ENCODE measurements around the gene SLC25A17. TPM values are rescaled to one million over a fixed set of nuclear protein-coding genes. Genes with fewer than 3 reads are reported as not detected.
A peak's percentile ranks its signal among the peaks of the same experiment; 100 is the strongest.
"Not testable (repeated sequence)": the region's sequence is repeated elsewhere in the genome, so short reads cannot be mapped to it uniquely, and the experiment has no call there.

SLC25A17 gene
- total and polyA plus RNA-seq, 2 donors from 2014 or later = 15.3 to 23.8 TPM

DNA sequence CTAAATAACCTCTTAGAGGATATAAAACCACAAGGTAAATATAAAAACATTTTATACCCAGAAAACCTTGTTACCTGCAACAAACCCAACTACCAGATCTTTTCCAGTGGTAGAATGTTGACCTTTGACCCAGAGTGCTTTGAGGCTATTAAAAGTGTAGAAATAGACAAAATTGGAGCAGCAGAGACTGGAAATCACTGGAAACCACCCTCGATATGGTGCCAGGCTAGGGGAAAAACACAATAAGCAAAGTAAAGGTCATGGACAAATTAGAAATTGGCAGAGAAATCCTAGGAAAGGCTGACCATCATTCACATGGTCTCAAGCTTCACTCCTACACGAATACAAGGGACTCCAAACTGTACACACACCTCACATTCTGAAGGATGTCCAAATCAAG lies 26.7 kb downstream of the SLC25A17 start:
- H3K36me3 ChIP-seq (ENCODE audit: control insufficient read depth in 2 of 3, insufficient read depth in 3 of 3, low read length in 3 of 3) = peaks cover 0 to 8% (median 3%) of the 10 kb centered on the region in 3 donors
- H3K27ac ChIP-seq (ENCODE audit: low read depth in 2 of 2, low read length in 2 of 2) = no peak overlapping the region
- H3K27me3 ChIP-seq (ENCODE audit: control insufficient read depth, insufficient read depth, low read length) = no peaks in the 10 kb centered on the region
- H3K4me1 ChIP-seq (ENCODE audit: control insufficient read depth in 2 of 3, insufficient read depth in 2 of 3, low read depth in 1 of 3, low read length in 3 of 3) = no peaks in the 10 kb centered on the region
- TF ChIP-seq, protein P1, sequence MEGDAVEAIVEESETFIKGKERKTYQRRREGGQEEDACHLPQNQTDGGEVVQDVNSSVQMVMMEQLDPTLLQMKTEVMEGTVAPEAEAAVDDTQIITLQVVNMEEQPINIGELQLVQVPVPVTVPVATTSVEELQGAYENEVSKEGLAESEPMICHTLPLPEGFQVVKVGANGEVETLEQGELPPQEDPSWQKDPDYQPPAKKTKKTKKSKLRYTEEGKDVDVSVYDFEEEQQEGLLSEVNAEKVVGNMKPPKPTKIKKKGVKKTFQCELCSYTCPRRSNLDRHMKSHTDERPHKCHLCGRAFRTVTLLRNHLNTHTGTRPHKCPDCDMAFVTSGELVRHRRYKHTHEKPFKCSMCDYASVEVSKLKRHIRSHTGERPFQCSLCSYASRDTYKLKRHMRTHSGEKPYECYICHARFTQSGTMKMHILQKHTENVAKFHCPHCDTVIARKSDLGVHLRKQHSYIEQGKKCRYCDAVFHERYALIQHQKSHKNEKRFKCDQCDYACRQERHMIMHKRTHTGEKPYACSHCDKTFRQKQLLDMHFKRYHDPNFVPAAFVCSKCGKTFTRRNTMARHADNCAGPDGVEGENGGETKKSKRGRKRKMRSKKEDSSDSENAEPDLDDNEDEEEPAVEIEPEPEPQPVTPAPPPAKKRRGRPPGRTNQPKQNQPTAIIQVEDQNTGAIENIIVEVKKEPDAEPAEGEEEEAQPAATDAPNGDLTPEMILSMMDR (IDR thresholded peaks at IDR 0.05; ENCODE audit: borderline replicate concordance, extremely low read depth, insufficient read depth) = no peak
- DNase-seq (no peak), FAIRE-seq (no peak)
- no peak overlapping the region for H3K4me3 ChIP-seq (ENCODE audit: low read length in 3 of 3)
- intact Hi-C loops (cut with DNase I) = no loop called here
- no peak overlapping the region for H3K9ac ChIP-seq (ENCODE audit: low read length in 3 of 3)
- no peaks in the 10 kb centered on the region for H3K9me3 ChIP-seq (ENCODE audit: control insufficient read depth in 2 of 3, insufficient read depth in 1 of 3, low read length in 3 of 3)

GRCh38 chr22:40791241-40791640 lies 27.9 kb downstream of the SLC25A17 start:
- Histone ChIP-seq H3K27me3 (ENCODE audit: control insufficient read depth, insufficient read depth, low read length) (no peaks in the 10 kb centered on the region), H3K27ac (ENCODE audit: low read depth in 2 of 2, low read length in 2 of 2) (no peak overlapping the region), H3K9me3 (ENCODE audit: control insufficient read depth in 2 of 3, insufficient read depth in 1 of 3, low read length in 3 of 3) (no peaks in the 10 kb centered on the region), H3K4me1 (ENCODE audit: control insufficient read depth in 2 of 3, insufficient read depth in 2 of 3, low read depth in 1 of 3, low read length in 3 of 3) (no peaks in the 10 kb centered on the region), H3K4me3 (ENCODE audit: low read length in 3 of 3) (no peak overlapping the region), H3K36me3 (ENCODE audit: control insufficient read depth in 2 of 3, insufficient read depth in 3 of 3, low read length in 3 of 3) (peaks cover 3 to 8% (median 6%) of the 10 kb centered on the region in 3 donors), H3K9ac (ENCODE audit: low read length in 3 of 3) (no peak overlapping the region)
- TF ChIP-seq, protein P1 (IDR thresholded peaks at IDR 0.05; ENCODE audit: borderline replicate concordance, extremely low read depth, insufficient read depth) = no peak
- DNase-seq (peak in 2 of 5 donors; percentile 4 to 10), FAIRE-seq (no peak)
- intact Hi-C loops (cut with DNase I) = no loop called here

GRCh38 chr22:40789131-40789530 lies 30.0 kb downstream of the SLC25A17 start:
- Histone ChIP-seq H3K27me3 (ENCODE audit: control insufficient read depth, insufficient read depth, low read length) (no peaks in the 10 kb centered on the region), H3K4me3 (ENCODE audit: low read length in 3 of 3) (no peak overlapping the region), H3K4me1 (ENCODE audit: control insufficient read depth in 2 of 3, insufficient read depth in 2 of 3, low read depth in 1 of 3, low read length in 3 of 3) (no peaks in the 10 kb centered on the region), H3K36me3 (ENCODE audit: control insufficient read depth in 2 of 3, insufficient read depth in 3 of 3, low read length in 3 of 3) (peaks cover 3 to 12% (median 4%) of the 10 kb centered on the region in 3 donors), H3K27ac (ENCODE audit: low read depth in 2 of 2, low read length in 2 of 2) (no peak overlapping the region), H3K9me3 (ENCODE audit: control insufficient read depth in 2 of 3, insufficient read depth in 1 of 3, low read length in 3 of 3) (no peaks in the 10 kb centered on the region), H3K9ac (ENCODE audit: low read length in 3 of 3) (no peak overlapping the region)
- FAIRE-seq (no peak), DNase-seq (no peak)
- intact Hi-C loops (cut with DNase I) = no loop called here
- TF ChIP-seq, protein P1 (IDR thresholded peaks at IDR 0.05; ENCODE audit: borderline replicate concordance, extremely low read depth, insufficient read depth) = no peak

- TF ChIP-seq, protein P1 (IDR thresholded peaks at IDR 0.05; ENCODE audit: borderline replicate concordance, extremely low read depth, insufficient read depth) = no peak
- Histone ChIP-seq H3K9ac (ENCODE audit: low read length in 3 of 3) (no peak overlapping the region), H3K27me3 (ENCODE audit: control insufficient read depth, insufficient read depth, low read length) (no peaks in the 10 kb centered on the region), H3K27ac (ENCODE audit: low read depth in 2 of 2, low read length in 2 of 2) (no peak overlapping the region), H3K36me3 (ENCODE audit: control insufficient read depth in 2 of 3, insufficient read depth in 3 of 3, low read length in 3 of 3) (peaks cover 3 to 10% (median 5%) of the 10 kb centered on the region in 3 donors), H3K4me1 (ENCODE audit: control insufficient read depth in 2 of 3, insufficient read depth in 2 of 3, low read depth in 1 of 3, low read length in 3 of 3) (no peaks in the 10 kb centered on the region), H3K9me3 (ENCODE audit: control insufficient read depth in 2 of 3, insufficient read depth in 1 of 3, low read length in 3 of 3) (no peaks in the 10 kb centered on the region), H3K4me3 (ENCODE audit: low read length in 3 of 3) (no peak overlapping the region)
- intact Hi-C loops (cut with DNase I) = no loop called here
- FAIRE-seq = no peak
- no peak for DNase-seq
Observed at GRCh38 chr22:40782521-40782920, 36.6 kb downstream of the SLC25A17 start.

DNA sequence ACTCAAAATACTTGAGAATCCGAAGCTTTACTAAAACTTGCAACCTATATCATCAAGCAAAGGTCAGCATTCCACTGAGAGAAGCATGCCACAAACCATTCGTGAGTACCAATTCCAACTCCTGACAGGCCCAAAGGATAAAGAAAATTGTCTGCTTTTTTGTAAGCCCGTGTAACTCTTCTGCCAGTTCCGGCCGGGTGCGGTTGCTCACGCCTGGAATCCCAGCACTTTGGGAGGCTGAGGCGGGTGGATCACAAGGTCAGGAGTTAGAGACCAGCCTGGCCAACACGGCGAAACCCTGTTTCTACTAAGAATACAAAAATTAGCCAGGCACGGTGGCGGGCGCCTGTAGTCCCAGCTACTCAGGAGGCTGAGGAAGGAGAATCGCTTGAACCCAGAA lies 37.4 kb downstream of the SLC25A17 start:
- DNase-seq; H3K9me3 ChIP-seq (ENCODE audit: control insufficient read depth in 2 of 3, insufficient read depth in 1 of 3, low read length in 3 of 3); H3K4me3 ChIP-seq (ENCODE audit: low read length in 3 of 3); H3K27ac ChIP-seq (ENCODE audit: low read depth in 2 of 2, low read length in 2 of 2); H3K9ac ChIP-seq (ENCODE audit: low read length in 3 of 3); intact Hi-C loops (cut with DNase I); H3K27me3 ChIP-seq (ENCODE audit: control insufficient read depth, insufficient read depth, low read length); H3K4me1 ChIP-seq (ENCODE audit: control insufficient read depth in 2 of 3, insufficient read depth in 2 of 3, low read depth in 1 of 3, low read length in 3 of 3); FAIRE-seq: not testable (repeated sequence)
- H3K36me3 ChIP-seq (ENCODE audit: control insufficient read depth in 2 of 3, insufficient read depth in 3 of 3, low read length in 3 of 3) = peaks cover 0 to 16% (median 9%) of the 10 kb centered on the region in 3 donors

All from kidney (tissue), 14 donors.